CD4-positive, alpha-beta memory T cell (primary cell): Measurements from ENCODE around the gene SPACDR. TPM values are rescaled to one million over a fixed set of nuclear protein-coding genes. Genes with fewer than 3 reads are reported as not detected.

ENCODE experiments used
- CTCF ChIA-PET: fragments of 350-600 bp; sonication (Branson Sonifier 250); formaldehyde crosslinking; loops from one replicate; lab custom pipeline; 2021; ENCODE audit warnings: inconsistent platforms; ENCODE audit not compliant: partially characterized antibody; lab: Charles Lee
- POLR2A ChIA-PET: fragments of 350-600 bp; sonication (Branson Sonifier 250); formaldehyde crosslinking; loops from one replicate; lab custom pipeline; 2021; ENCODE audit not compliant: partially characterized antibody; lab: Charles Lee
- DNase-seq, 5 donors: peaks; one replicate each; pipeline versions ENCODE4 v3.0.0 to v3.0.0-alpha.2; 2020 to 2022; ENCODE audit warnings: mixed read lengths in 1 of 5
- H3K27ac ChIP-seq: one replicate; pipeline ENCODE4 v1.7.0; 2013; ENCODE audit warnings: low read depth, low read length
- H3K27me3 ChIP-seq: 2 replicates; pipeline ENCODE4 v1.7.0; 2013; ENCODE audit warnings: mild to moderate bottlenecking, low read length, moderate library complexity; ENCODE audit not compliant: insufficient read depth
- H3K36me3 ChIP-seq: 2 replicates; pipeline ENCODE4 v1.7.0; 2013; ENCODE audit warnings: mild to moderate bottlenecking, low read length, moderate library complexity; ENCODE audit not compliant: insufficient read depth
- H3K4me1 ChIP-seq: 2 replicates; pipeline ENCODE4 v1.7.0; 2013; ENCODE audit warnings: mild to moderate bottlenecking, low read length, moderate library complexity; ENCODE audit not compliant: insufficient read depth
- H3K4me3 ChIP-seq, 2 donors: one replicate each; pipeline ENCODE4 v1.7.0; 2013; ENCODE audit warnings: low read length in 2 of 2, mild to moderate bottlenecking in 1 of 2
- H3K9me3 ChIP-seq, 2 donors: one replicate each; pipeline ENCODE4 v1.7.0; 2013; ENCODE audit warnings: low read length in 2 of 2, control low read depth in 1 of 2; ENCODE audit not compliant: control insufficient read depth in 1 of 2
- H3K27ac Mint-ChIP-seq, 7 donors: one replicate each; pipeline ENCODE4 v1.8.0; 2020 to 2021; ENCODE audit warnings: mixed read lengths in 7 of 7, mild to moderate bottlenecking in 6 of 7, inconsistent platforms in 3 of 7, moderate library complexity in 3 of 7
- H3K27me3 Mint-ChIP-seq, 2 donors: one replicate each; pipeline ENCODE4 v1.8.0; 2020 to 2021; ENCODE audit warnings: mixed read lengths in 2 of 2
- H3K36me3 Mint-ChIP-seq, 2 donors: one replicate each; pipeline ENCODE4 v1.8.0; 2020 to 2021; ENCODE audit warnings: mixed read lengths in 2 of 2, inconsistent platforms in 1 of 2, mild to moderate bottlenecking in 1 of 2
- H3K4me1 Mint-ChIP-seq, 4 donors: one replicate each; pipeline ENCODE4 v1.8.0; 2020 to 2021; ENCODE audit warnings: mixed read lengths in 4 of 4, mild to moderate bottlenecking in 1 of 4
- H3K4me3 Mint-ChIP-seq, 8 donors: one replicate each; pipeline ENCODE4 v1.8.0; 2020 to 2021; ENCODE audit warnings: mixed read lengths in 8 of 8, mild to moderate bottlenecking in 7 of 8, moderate library complexity in 6 of 8, inconsistent platforms in 3 of 8
- H3K9me3 Mint-ChIP-seq, 8 donors: one replicate each; pipeline ENCODE4 v1.8.0; 2020 to 2021; ENCODE audit warnings: mixed read lengths in 8 of 8, mild to moderate bottlenecking in 5 of 8, inconsistent platforms in 3 of 8, moderate library complexity in 1 of 8
- intact Hi-C: fragments of 100-400 bp; cut with micrococcal nuclease; formaldehyde crosslinking; loops from one replicate; pipeline ENCODE4 v1.15.1; 2023
- polyA plus RNA-seq, 2 donors: library from polyadenylated mRNA; unstranded; fragments of 300-500 nt; fragmentation: Illumina TruSeq; gene quantifications; one replicate each; pipeline ENCODE4 v1.2.3, GENCODE V29; 2021
- total RNA-seq, 2 experiments: library from RNA; stranded (reverse); gene quantifications; one replicate each; pipeline ENCODE4 v1.2.3, GENCODE V29; 2021

Gene SPACDR
- total and polyA plus RNA-seq, 4 experiments from 2014 or later = 0.26 to 5.7 (median 2.5) TPM

- ChIA-PET POLR2A (interaction anchor here (0.6 to 5.2 kb wide), 60 partner anchors 8 to 1997 kb away, joined by 3 to 80 read pairs (median 6); partner anchors contain the start of genes AGFG2, AP4M1, ARPC1B and BUD31), CTCF (interaction anchor here (0.6 to 2.5 kb wide), 4 partner anchors 21 to 423 kb away, joined by 3 to 10 read pairs (median 5); partner anchors contain the start of gene POP7)
- Histone ChIP-seq H3K27ac (peak overlapping the region; percentile 100), H3K36me3 (peaks cover 13% of the 10 kb centered on the region), H3K4me3 (peak overlapping the region; percentile 83 to 95), H3K4me1 (peaks cover 41% of the 10 kb centered on the region), H3K9me3 (no peaks in the 10 kb centered on the region), H3K27me3 (no peaks in the 10 kb centered on the region)
- peak; percentile 100 for DNase-seq
- intact Hi-C loops = loop anchor here (1.0 to 5.0 kb wide), 14 partner anchors 7 to 924 kb away; partner anchors contain the start of genes AGFG2, FBXO24, GNB2 and LAMTOR4
- H3K36me3 Mint-ChIP-seq = peaks cover 7 to 48% of the 10 kb centered on the region in 2 donors
- peak overlapping the region; percentile 99 to 100 (median 100) for H3K27ac Mint-ChIP-seq
- peak overlapping the region; percentile 91 to 100 (median 99) for H3K4me3 Mint-ChIP-seq
- H3K9me3 Mint-ChIP-seq = peaks cover 0 to 12% (median 0%) of the 10 kb centered on the region in 8 donors
- H3K27me3 Mint-ChIP-seq = peaks cover 0 to 5% of the 10 kb centered on the region in 2 donors
- H3K4me1 Mint-ChIP-seq = peaks cover 18 to 62% (median 36%) of the 10 kb centered on the region in 4 donors
Observed at GRCh38 chr7:100428967-100429636, 35.0 kb downstream of the SPACDR start.

DNA sequence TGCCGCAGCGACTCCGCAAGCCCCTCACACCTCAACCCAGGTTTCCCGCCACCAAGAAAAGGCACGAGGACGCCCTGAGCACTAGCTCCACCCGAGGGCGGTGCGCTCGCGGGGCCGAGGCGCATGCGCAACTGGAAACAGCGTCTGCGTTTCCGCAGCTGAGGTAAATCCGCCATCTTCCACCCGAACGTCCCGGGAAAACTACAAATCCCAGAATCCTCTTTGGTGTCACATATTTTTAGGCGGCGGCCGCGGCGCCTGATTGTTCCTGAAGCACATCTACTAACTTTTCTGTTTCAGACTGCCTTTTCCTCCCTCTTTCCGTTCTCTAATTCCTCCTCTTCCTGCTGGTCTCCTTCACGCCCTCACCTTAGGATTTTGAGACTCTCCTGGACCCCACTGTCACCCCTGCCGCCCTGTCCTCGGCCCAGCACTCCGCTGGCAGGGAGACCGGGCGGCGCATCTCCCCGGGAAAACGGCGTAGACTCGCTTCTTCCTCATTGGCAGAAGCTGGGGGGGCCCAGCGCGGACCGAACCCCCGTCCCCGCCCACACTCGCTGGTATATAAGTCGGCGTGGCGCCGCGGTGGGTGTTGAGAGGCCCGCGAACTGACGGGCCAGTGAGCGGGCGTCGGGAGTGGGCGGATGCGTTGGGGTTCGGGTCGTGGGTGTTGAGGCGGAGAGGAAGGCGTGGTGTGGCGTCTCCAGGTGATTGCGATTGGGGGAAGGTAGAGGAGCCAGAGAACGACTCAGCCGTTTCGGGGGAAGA, 35.7 kb downstream of the SPACDR start, which contains the start of gene ZCWPW1:
Gene ZCWPW1 (minus strand): TSS at position 505 of the 768 bp plus-strand sequence. CDS start 8,054 bp downstream, outside the sequence.
- Mint-ChIP-seq H3K9me3 (peaks cover 0 to 12% (median 0%) of the 10 kb centered on the region in 8 donors), H3K4me1 (peaks cover 13 to 54% (median 30%) of the 10 kb centered on the region in 4 donors), H3K27me3 (peaks cover 0 to 5% of the 10 kb centered on the region in 2 donors), H3K27ac (peak within 1 kb of the TSS; percentile 99 to 100 (median 100)), H3K36me3 (peaks cover 0 to 41% of the 10 kb centered on the region in 2 donors), H3K4me3 (peak within 1 kb of the TSS; percentile 91 to 100 (median 99))
- intact Hi-C loops = loop anchor here (1.0 to 5.0 kb wide), 11 partner anchors 8 to 924 kb away; partner anchors contain the start of genes FBXO24, LAMTOR4, LRCH4 and MOSPD3
- no peaks in the 10 kb centered on the region for H3K27me3 ChIP-seq
- H3K36me3 ChIP-seq = peaks cover 6% of the 10 kb centered on the region
- peaks cover 34% of the 10 kb centered on the region for H3K4me1 ChIP-seq
- CTCF ChIA-PET = interaction anchor here (0.6 to 2.5 kb wide), 8 partner anchors 13 to 423 kb away, joined by 3 to 10 read pairs (median 3); partner anchors contain the start of gene POP7
- peak within 1 kb of the TSS; percentile 100 for H3K27ac ChIP-seq
- H3K4me3 ChIP-seq = peak within 1 kb of the TSS; percentile 83 to 95
- POLR2A ChIA-PET = interaction anchor here (0.6 to 5.2 kb wide), 62 partner anchors 8 to 1997 kb away, joined by 3 to 80 read pairs (median 5); partner anchors contain the start of genes AGFG2, AP4M1, ARPC1B and BUD31
- H3K9me3 ChIP-seq = no peaks in the 10 kb centered on the region
- DNase-seq = peak; percentile 98

DNA sequence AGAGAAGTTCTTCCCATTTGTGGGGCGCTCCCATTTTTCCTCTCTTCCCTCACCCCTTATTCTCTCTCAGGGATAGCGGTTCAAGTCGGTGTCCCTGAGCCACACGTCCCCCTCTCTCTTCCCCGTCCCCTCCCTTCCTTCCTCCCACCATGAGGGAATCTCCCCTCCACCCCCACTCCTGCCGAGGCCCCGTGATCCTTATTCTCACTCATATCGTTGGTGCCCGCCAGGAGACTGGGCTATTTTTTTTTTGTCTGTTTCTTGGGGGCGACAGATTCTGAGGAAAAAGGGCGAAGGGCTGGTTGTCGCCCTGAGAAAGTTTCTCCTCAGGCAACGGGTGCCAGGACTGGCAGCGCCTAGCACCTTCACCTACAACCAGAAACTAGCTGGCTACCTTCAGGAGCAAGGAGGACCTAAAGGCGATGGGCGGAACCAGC, 36.3 kb downstream of the SPACDR start:
- H3K9me3 ChIP-seq = no peaks in the 10 kb centered on the region
- CTCF ChIA-PET = interaction anchor here (0.9 to 2.5 kb wide), 6 partner anchors 12 to 278 kb away, joined by 3 to 10 read pairs (median 3); partner anchors contain the start of gene POP7
- peak overlapping the region; percentile 99 to 100 (median 100) for H3K27ac Mint-ChIP-seq

DNA sequence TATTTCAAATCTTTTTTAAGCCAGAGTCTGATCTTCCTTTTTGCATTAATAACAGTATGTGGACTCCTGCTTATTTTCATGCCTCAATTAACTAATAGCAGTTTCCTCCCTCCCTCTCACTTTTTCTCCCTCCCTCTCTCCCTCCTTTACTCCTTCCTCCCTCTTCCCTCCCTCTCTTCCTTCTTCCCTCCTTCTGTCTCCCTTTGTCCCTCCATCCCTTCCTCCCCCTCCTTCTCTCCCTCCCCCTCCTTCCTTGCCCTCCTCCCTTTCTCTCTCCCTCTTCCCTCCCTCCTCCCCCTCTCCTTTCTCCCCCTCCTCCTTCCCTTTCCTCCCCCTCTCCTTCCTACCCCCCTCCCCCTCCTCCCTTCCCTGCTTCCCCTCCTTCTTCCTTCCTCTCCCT, 37.5 kb downstream of the SPACDR start:
- no peak overlapping the region for H3K27ac ChIP-seq
- peaks cover 20% of the 10 kb centered on the region for H3K4me1 ChIP-seq
- no peaks in the 10 kb centered on the region for H3K9me3 ChIP-seq
- no peaks in the 10 kb centered on the region for H3K27me3 ChIP-seq
- DNase-seq = no peak
- no peak overlapping the region for H3K4me3 ChIP-seq
- Mint-ChIP-seq H3K27ac (no peak overlapping the region), H3K4me3 (no peak overlapping the region), H3K4me1 (peaks cover 5 to 36% (median 16%) of the 10 kb centered on the region in 4 donors), H3K36me3 (peaks cover 0 to 23% of the 10 kb centered on the region in 2 donors), H3K9me3 (peaks cover 0 to 12% (median 0%) of the 10 kb centered on the region in 8 donors), H3K27me3 (peaks cover 0 to 5% of the 10 kb centered on the region in 2 donors)
- no peaks in the 10 kb centered on the region for H3K36me3 ChIP-seq
- intact Hi-C loops = loop anchor here (5.0 kb wide), 1 partner anchor 344 kb away; the partner anchor contains the start of gene ZNF3
- POLR2A ChIA-PET = interaction anchor here (1.0 kb wide), 1 partner anchor 278 kb away, joined by 3 read pairs; no protein-coding TSS in a partner anchor
- CTCF ChIA-PET = no interaction called here

More for the DNA sequence above, 36.3 kb downstream of the SPACDR start:
- H3K27me3 Mint-ChIP-seq = peaks cover 0 to 5% of the 10 kb centered on the region in 2 donors
- POLR2A ChIA-PET = interaction anchor here (0.6 to 5.2 kb wide), 32 partner anchors 7 to 1024 kb away, joined by 3 to 80 read pairs (median 8); partner anchors contain the start of genes AGFG2, AP4M1, BUD31 and COPS6
- H3K9me3 Mint-ChIP-seq = peaks cover 0 to 12% (median 0%) of the 10 kb centered on the region in 8 donors
- H3K4me1 ChIP-seq = peaks cover 32% of the 10 kb centered on the region
- H3K27ac ChIP-seq = peak overlapping the region; percentile 100
- peak overlapping the region in 7 of 8 donors; percentile 91 to 100 (median 99) for H3K4me3 Mint-ChIP-seq
- peaks cover 0 to 35% of the 10 kb centered on the region in 2 donors for H3K36me3 Mint-ChIP-seq
- peak overlapping the region in 1 of 2 donors; percentile 95 for H3K4me3 ChIP-seq
- H3K4me1 Mint-ChIP-seq = peaks cover 13 to 48% (median 27%) of the 10 kb centered on the region in 4 donors
- H3K36me3 ChIP-seq = peaks cover 5% of the 10 kb centered on the region
- no peaks in the 10 kb centered on the region for H3K27me3 ChIP-seq
- intact Hi-C loops = loop anchor here (1.0 to 5.0 kb wide), 11 partner anchors 9 to 923 kb away; partner anchors contain the start of genes FBXO24, LAMTOR4, LRCH4 and MOSPD3
- DNase-seq = no peak

GRCh38 chr7:100425347-100425746, 38.7 kb downstream of the SPACDR start:
- ChIA-PET CTCF (no interaction called here), POLR2A (no interaction called here)
- peak overlapping the region in 1 of 8 donors; percentile 44 for H3K4me3 Mint-ChIP-seq

GRCh38 chr7:100423315-100423714, 40.7 kb downstream of the SPACDR start:
- no peaks in the 10 kb centered on the region for H3K27me3 Mint-ChIP-seq
- H3K4me1 Mint-ChIP-seq = peaks cover 1 to 6% (median 4%) of the 10 kb centered on the region in 4 donors
- POLR2A ChIA-PET = no interaction called here
- H3K36me3 ChIP-seq = no peaks in the 10 kb centered on the region
- H3K27ac Mint-ChIP-seq = no peak overlapping the region
- no peaks in the 10 kb centered on the region for H3K9me3 ChIP-seq
- H3K27me3 ChIP-seq = no peaks in the 10 kb centered on the region
- peaks cover 6% of the 10 kb centered on the region for H3K4me1 ChIP-seq
- intact Hi-C loops = no loop called here
- CTCF ChIA-PET = interaction anchor here (1.7 kb wide), 1 partner anchor 15 kb away, joined by 8 read pairs; no protein-coding TSS in a partner anchor
- H3K4me3 Mint-ChIP-seq = no peak overlapping the region
- no peaks in the 10 kb centered on the region for H3K9me3 Mint-ChIP-seq
- H3K36me3 Mint-ChIP-seq = peaks cover 0 to 3% of the 10 kb centered on the region in 2 donors
- no peak for DNase-seq
- no peak overlapping the region for H3K4me3 ChIP-seq
- no peak overlapping the region for H3K27ac ChIP-seq

More at GRCh38 chr7:100425347-100425746, 38.7 kb downstream of the SPACDR start:
- no peaks in the 10 kb centered on the region for H3K9me3 ChIP-seq
- H3K4me1 Mint-ChIP-seq = peaks cover 2 to 24% (median 7%) of the 10 kb centered on the region in 4 donors
- H3K9me3 Mint-ChIP-seq = peaks cover 0 to 12% (median 0%) of the 10 kb centered on the region in 8 donors
- H3K4me3 ChIP-seq = no peak overlapping the region
- H3K27ac Mint-ChIP-seq = peak overlapping the region in 1 of 7 donors; percentile 59
- no peak for DNase-seq
- peaks cover 0 to 5% of the 10 kb centered on the region in 2 donors for H3K27me3 Mint-ChIP-seq
- H3K27ac ChIP-seq = no peak overlapping the region
- H3K27me3 ChIP-seq = no peaks in the 10 kb centered on the region
- intact Hi-C loops = loop anchor here (5.0 kb wide), 1 partner anchor 343 kb away; the partner anchor contains the start of gene ZNF3
- H3K36me3 Mint-ChIP-seq = peaks cover 0 to 18% of the 10 kb centered on the region in 2 donors
- peaks cover 8% of the 10 kb centered on the region for H3K4me1 ChIP-seq
- H3K36me3 ChIP-seq = no peaks in the 10 kb centered on the region
